Measurements from ENCODE around the gene TXNDC2.

The TXNDC2 gene

DNA sequence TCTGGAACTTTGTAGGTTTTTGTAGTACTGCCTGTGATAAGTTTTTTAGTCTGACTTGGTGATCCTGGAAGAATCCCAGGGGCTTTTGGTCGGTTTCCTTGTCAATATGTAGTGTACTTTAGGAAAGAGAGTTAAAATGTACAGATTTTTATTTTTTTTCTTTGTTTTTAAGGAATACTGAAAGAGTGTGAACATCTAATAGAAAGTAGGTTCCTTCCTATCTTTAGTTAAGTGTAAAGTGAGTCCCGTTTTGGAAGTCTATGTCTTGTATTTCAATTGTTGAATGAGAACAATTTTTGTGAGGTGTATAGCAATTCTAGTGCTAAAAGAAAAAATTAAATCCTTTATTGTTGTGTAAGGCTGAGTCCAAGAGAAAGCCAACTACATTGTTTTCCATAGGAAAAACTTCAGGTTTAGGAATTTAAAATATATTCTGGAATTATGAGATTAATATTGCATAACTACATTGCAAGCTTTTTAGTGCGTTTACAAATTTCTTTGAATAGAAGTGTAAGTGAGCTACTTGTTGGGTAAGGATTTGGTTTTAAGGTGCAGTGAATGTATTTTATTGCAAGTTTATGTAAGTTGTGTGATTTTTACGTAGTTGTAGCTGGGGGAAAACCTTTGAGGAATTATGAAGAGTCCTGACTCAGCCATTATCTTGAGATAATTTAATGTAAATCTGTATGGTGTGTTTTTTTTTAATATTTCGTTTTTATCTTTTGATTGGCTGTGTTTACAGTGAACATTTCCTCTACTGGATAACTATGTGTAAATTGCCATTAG is 29.7 kb downstream of the TXNDC2 start:
- no peaks in the 10 kb centered on the region for H3K36me3 ChIP-seq (replicated peaks; ENCODE audit: low read depth, low read length)
- no peak for TF ChIP-seq EZH2phosphoT487 (IDR thresholded peaks at IDR 0.05; ENCODE audit: low read depth)
- TF ChIP-seq, protein P1, sequence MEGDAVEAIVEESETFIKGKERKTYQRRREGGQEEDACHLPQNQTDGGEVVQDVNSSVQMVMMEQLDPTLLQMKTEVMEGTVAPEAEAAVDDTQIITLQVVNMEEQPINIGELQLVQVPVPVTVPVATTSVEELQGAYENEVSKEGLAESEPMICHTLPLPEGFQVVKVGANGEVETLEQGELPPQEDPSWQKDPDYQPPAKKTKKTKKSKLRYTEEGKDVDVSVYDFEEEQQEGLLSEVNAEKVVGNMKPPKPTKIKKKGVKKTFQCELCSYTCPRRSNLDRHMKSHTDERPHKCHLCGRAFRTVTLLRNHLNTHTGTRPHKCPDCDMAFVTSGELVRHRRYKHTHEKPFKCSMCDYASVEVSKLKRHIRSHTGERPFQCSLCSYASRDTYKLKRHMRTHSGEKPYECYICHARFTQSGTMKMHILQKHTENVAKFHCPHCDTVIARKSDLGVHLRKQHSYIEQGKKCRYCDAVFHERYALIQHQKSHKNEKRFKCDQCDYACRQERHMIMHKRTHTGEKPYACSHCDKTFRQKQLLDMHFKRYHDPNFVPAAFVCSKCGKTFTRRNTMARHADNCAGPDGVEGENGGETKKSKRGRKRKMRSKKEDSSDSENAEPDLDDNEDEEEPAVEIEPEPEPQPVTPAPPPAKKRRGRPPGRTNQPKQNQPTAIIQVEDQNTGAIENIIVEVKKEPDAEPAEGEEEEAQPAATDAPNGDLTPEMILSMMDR (IDR thresholded peaks at IDR 0.05; ENCODE audit: low read depth, low read length), result no peak
- peaks cover 56% of the 10 kb centered on the region for H4K20me1 ChIP-seq (ENCODE audit: insufficient read depth, low read length)
- H3K4me2 ChIP-seq (ENCODE audit: low read length), result peak overlapping the region; percentile 75
- peak overlapping the region; percentile 82 for H3K9ac ChIP-seq (ENCODE audit: low read length)
- peak overlapping the region; percentile 96 for H3K4me3 ChIP-seq (ENCODE audit: low read length)
- peaks cover 32% of the 10 kb centered on the region for H3K4me1 ChIP-seq (ENCODE audit: low read length)
- H3K9me3 ChIP-seq (ENCODE audit: insufficient read depth, low read length), result no peaks in the 10 kb centered on the region
- no peak overlapping the region for H2AFZ ChIP-seq (ENCODE audit: low read depth, low read length)
- H3K27me3 ChIP-seq (ENCODE audit: low read depth, low read length), result no peaks in the 10 kb centered on the region
- no peak overlapping the region for H3K27ac ChIP-seq (ENCODE audit: low read length)
- peaks cover 65% of the 10 kb centered on the region for H3K79me2 ChIP-seq (ENCODE audit: low read length)

DNA sequence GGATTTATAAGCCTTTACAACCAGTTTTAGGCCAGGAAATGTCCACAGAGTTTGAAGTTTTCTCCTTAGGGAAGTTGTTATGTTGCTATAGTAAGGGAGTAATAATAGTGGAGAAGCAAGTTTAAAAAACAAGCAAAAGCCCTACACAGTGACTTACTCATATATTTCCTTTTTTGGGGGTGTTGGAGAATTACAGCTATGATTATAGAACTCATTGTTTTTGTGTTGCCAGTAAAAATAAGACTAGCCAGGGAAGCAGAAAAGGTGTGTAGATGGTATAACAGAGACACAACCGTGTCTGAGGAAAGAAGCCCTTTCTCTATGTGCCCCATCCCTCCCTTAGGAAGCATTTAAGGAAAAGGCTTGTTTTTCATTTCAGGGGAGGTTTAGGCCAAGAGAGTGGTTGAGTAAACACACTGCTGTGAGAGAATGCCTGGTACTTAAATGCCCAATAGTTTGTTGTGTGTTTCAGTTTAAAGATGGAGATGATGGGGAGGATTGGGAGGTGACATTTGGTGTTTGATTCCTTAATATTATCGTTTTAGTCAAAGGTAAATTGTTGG is 30.4 kb downstream of the TXNDC2 start:
- Histone ChIP-seq H4K20me1 (ENCODE audit: insufficient read depth, low read length) (peaks cover 63% of the 10 kb centered on the region), H3K27me3 (ENCODE audit: low read depth, low read length) (no peaks in the 10 kb centered on the region), H3K9ac (ENCODE audit: low read length) (no peak overlapping the region; the same call in 1 of the 2 replicates), H3K4me2 (ENCODE audit: low read length) (peak overlapping the region; percentile 75), H3K27ac (ENCODE audit: low read length) (no peak overlapping the region), H3K36me3 (replicated peaks; ENCODE audit: low read depth, low read length) (no peaks in the 10 kb centered on the region), H2AFZ (ENCODE audit: low read depth, low read length) (no peak overlapping the region), H3K9me3 (ENCODE audit: insufficient read depth, low read length) (no peaks in the 10 kb centered on the region), H3K4me3 (ENCODE audit: low read length) (peak overlapping the region; percentile 96), H3K4me1 (ENCODE audit: low read length) (peaks cover 39% of the 10 kb centered on the region), H3K79me2 (ENCODE audit: low read length) (peaks cover 72% of the 10 kb centered on the region)
- TF ChIP-seq, protein P1 (IDR thresholded peaks at IDR 0.05; ENCODE audit: low read depth, low read length), result no peak
- TF ChIP-seq EZH2phosphoT487 (IDR thresholded peaks at IDR 0.05; ENCODE audit: low read depth), result no peak

DNA sequence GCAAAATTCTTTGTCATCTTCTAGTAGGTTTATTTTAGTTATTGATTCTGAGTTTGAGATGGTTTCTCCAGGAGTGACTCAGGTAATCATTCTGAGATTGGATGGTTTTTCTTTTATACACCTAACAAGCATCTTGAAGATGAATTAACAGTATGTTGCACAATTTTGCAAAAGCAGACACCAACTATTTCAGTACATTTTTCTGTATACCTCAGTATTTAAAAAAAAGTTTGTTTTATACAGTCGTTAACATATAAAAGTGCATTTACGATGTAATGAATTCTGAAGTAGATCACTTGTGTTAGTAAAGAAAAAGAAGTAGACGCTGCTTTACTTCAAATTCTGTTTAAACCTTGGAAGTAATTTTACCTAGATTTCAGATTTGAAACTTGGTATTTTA is 31.0 kb downstream of the TXNDC2 start:
- H3K4me1 ChIP-seq (ENCODE audit: low read length), result peaks cover 41% of the 10 kb centered on the region
- no peak overlapping the region for H3K27ac ChIP-seq (ENCODE audit: low read length)

More for the DNA sequence above, 31.0 kb downstream of the TXNDC2 start:
- Histone ChIP-seq H3K4me2 (ENCODE audit: low read length) (peak overlapping the region; percentile 75; the same call in 1 of the 2 replicates), H3K36me3 (replicated peaks; ENCODE audit: low read depth, low read length) (no peaks in the 10 kb centered on the region), H3K27me3 (ENCODE audit: low read depth, low read length) (no peaks in the 10 kb centered on the region), H3K79me2 (ENCODE audit: low read length) (peaks cover 79% of the 10 kb centered on the region), H3K4me3 (ENCODE audit: low read length) (no peak overlapping the region), H3K9me3 (ENCODE audit: insufficient read depth, low read length) (no peaks in the 10 kb centered on the region), H2AFZ (ENCODE audit: low read depth, low read length) (no peak overlapping the region), H3K9ac (ENCODE audit: low read length) (no peak overlapping the region), H4K20me1 (ENCODE audit: insufficient read depth, low read length) (peaks cover 68% of the 10 kb centered on the region)
- TF ChIP-seq, protein P1 (IDR thresholded peaks at IDR 0.05; ENCODE audit: low read depth, low read length), result no peak
- no peak for TF ChIP-seq EZH2phosphoT487 (IDR thresholded peaks at IDR 0.05; ENCODE audit: low read depth)
